ENCODE results near the gene LYRM2. TPM values are rescaled to one million over a fixed set of nuclear protein-coding genes. Genes with fewer than 3 reads are reported as not detected.

Gene LYRM2
- total RNA-seq, 1 experiment from 2014 or later = 26.3 TPM

DNA sequence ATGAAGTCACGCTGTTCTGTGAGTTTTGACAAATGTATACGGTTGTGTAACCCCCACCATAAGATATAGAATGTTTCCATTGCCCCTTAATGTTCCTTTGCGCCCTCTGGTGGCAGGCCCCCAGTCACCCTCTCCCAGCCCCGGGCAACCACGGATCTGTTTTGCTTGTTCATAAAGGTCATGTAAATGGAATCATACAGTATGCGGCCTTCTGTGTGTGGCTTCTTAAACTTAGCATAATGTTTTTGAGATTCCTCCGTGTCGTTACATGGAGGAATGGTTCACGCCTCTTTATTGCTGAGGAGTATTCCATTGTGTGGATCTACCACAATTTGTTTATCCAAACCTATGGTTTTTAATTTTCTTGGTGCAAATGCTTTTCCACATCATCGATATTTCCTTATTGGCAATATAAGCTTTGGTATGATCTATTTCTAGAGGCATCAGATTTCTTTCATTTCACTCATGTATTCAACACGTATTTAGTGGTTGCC lies 28.4 kb downstream of the LYRM2 start:
- Histone ChIP-seq H3K27me3 (ENCODE audit: insufficient read depth, low read length) (no peaks in the 10 kb centered on the region), H3K4me3 (replicated peaks in 1 of 2; ENCODE audit: low read depth in 1 of 2, low read length in 2 of 2) (no peak overlapping the region), H3K9ac (ENCODE audit: low read length) (no peak overlapping the region), H3K27ac (ENCODE audit: low read depth, low read length) (no peak overlapping the region), H4K20me1 (ENCODE audit: insufficient read depth) (no peaks in the 10 kb centered on the region), H3K4me1 (ENCODE audit: control insufficient read depth in 1 of 2, insufficient read depth in 2 of 2, low read length in 2 of 2) (no peaks in the 10 kb centered on the region), H3K9me3 (ENCODE audit: control insufficient read depth in 1 of 2, insufficient read depth in 1 of 2, low read depth in 1 of 2, low read length in 2 of 2) (no peaks in the 10 kb centered on the region), H3K36me3 (ENCODE audit: control insufficient read depth in 1 of 2, insufficient read depth in 2 of 2, low read length in 2 of 2) (no peaks in the 10 kb centered on the region), H3K79me2 (ENCODE audit: insufficient read depth, low read length) (no peaks in the 10 kb centered on the region), H3K4me2 (ENCODE audit: low read length) (no peak overlapping the region), H2AFZ (ENCODE audit: low read depth, low read length, poor library complexity, severe bottlenecking) (no peak overlapping the region), H3K9me2 (ENCODE audit: insufficient read depth) (no peaks in the 10 kb centered on the region)
- intact Hi-C loops (cut with micrococcal nuclease) = loop anchor here (1.0 to 10.0 kb wide), 4 partner anchors 178 to 628 kb away; no protein-coding TSS in a partner anchor
- ATAC-seq = peak; percentile 89
- ChIA-PET CTCF (interaction anchor here (0.7 to 1.6 kb wide), 8 partner anchors 28 to 627 kb away, joined by 3 to 9 read pairs (median 4); partner anchors contain the start of gene LYRM2), RAD21 (ENCODE audit: low non-redundant PET in 1 of 2, low total read pairs in 2 of 2, uncharacterized antibody in 2 of 2, unreplicated experiment in 2 of 2) (no interaction called here), POLR2A (no interaction called here)
- peak; percentile 19 for DNase-seq (ENCODE audit: low read depth, low spot score)
- BruUV-seq (replicated peaks) = no TSS peak
- TF ChIP-seq RAD21 (IDR thresholded peaks at IDR 0.05; ENCODE audit: low read depth) (peak; percentile 63), ZNF274 (IDR thresholded peaks at IDR 0.05; ENCODE audit: low read depth, low read length) (no peak), FOSL1 (IDR thresholded peaks at IDR 0.05; ENCODE audit: low read depth) (no peak), EGR1 (IDR thresholded peaks at IDR 0.05; ENCODE audit: low read depth) (no peak), TCF7L2 (IDR thresholded peaks at IDR 0.05; ENCODE audit: borderline replicate concordance, extremely low read depth, insufficient read depth, insufficient read length) (no peak), CBX3 (IDR thresholded peaks at IDR 0.05; ENCODE audit: low read depth) (no peak), ZFX (IDR thresholded peaks at IDR 0.05) (no peak), POLR2AphosphoS5 (IDR thresholded peaks at IDR 0.05; ENCODE audit: low read depth, low read length) (no peak), POLR2A (IDR thresholded peaks at IDR 0.05; ENCODE audit: borderline replicate concordance, extremely low read depth, insufficient read depth, insufficient read length) (no peak), CEBPB (IDR thresholded peaks at IDR 0.05; ENCODE audit: low read depth) (no peak), SRF (IDR thresholded peaks at IDR 0.05; ENCODE audit: low read depth) (no peak), SIN3A (IDR thresholded peaks at IDR 0.05; ENCODE audit: low read depth) (no peak), EZH2phosphoT487 (IDR thresholded peaks at IDR 0.05; ENCODE audit: borderline replicate concordance) (no peak)
- TF ChIP-seq, protein P1, sequence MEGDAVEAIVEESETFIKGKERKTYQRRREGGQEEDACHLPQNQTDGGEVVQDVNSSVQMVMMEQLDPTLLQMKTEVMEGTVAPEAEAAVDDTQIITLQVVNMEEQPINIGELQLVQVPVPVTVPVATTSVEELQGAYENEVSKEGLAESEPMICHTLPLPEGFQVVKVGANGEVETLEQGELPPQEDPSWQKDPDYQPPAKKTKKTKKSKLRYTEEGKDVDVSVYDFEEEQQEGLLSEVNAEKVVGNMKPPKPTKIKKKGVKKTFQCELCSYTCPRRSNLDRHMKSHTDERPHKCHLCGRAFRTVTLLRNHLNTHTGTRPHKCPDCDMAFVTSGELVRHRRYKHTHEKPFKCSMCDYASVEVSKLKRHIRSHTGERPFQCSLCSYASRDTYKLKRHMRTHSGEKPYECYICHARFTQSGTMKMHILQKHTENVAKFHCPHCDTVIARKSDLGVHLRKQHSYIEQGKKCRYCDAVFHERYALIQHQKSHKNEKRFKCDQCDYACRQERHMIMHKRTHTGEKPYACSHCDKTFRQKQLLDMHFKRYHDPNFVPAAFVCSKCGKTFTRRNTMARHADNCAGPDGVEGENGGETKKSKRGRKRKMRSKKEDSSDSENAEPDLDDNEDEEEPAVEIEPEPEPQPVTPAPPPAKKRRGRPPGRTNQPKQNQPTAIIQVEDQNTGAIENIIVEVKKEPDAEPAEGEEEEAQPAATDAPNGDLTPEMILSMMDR (IDR thresholded peaks at IDR 0.05 in 2 of 3, conservative IDR thresholded peaks at IDR 0.05 in 1 of 3; ENCODE audit: borderline replicate concordance in 1 of 3, insufficient read depth in 1 of 3, low read depth in 2 of 3, low read length in 2 of 3) = peak; percentile 64 to 95 (median 89); a peak in 5 of 6 replicates
- TF ChIP-seq, protein P2, sequence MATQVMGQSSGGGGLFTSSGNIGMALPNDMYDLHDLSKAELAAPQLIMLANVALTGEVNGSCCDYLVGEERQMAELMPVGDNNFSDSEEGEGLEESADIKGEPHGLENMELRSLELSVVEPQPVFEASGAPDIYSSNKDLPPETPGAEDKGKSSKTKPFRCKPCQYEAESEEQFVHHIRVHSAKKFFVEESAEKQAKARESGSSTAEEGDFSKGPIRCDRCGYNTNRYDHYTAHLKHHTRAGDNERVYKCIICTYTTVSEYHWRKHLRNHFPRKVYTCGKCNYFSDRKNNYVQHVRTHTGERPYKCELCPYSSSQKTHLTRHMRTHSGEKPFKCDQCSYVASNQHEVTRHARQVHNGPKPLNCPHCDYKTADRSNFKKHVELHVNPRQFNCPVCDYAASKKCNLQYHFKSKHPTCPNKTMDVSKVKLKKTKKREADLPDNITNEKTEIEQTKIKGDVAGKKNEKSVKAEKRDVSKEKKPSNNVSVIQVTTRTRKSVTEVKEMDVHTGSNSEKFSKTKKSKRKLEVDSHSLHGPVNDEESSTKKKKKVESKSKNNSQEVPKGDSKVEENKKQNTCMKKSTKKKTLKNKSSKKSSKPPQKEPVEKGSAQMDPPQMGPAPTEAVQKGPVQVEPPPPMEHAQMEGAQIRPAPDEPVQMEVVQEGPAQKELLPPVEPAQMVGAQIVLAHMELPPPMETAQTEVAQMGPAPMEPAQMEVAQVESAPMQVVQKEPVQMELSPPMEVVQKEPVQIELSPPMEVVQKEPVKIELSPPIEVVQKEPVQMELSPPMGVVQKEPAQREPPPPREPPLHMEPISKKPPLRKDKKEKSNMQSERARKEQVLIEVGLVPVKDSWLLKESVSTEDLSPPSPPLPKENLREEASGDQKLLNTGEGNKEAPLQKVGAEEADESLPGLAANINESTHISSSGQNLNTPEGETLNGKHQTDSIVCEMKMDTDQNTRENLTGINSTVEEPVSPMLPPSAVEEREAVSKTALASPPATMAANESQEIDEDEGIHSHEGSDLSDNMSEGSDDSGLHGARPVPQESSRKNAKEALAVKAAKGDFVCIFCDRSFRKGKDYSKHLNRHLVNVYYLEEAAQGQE (IDR thresholded peaks at IDR 0.05; ENCODE audit: low read depth) = no peak
- TF ChIP-seq, protein P3, sequence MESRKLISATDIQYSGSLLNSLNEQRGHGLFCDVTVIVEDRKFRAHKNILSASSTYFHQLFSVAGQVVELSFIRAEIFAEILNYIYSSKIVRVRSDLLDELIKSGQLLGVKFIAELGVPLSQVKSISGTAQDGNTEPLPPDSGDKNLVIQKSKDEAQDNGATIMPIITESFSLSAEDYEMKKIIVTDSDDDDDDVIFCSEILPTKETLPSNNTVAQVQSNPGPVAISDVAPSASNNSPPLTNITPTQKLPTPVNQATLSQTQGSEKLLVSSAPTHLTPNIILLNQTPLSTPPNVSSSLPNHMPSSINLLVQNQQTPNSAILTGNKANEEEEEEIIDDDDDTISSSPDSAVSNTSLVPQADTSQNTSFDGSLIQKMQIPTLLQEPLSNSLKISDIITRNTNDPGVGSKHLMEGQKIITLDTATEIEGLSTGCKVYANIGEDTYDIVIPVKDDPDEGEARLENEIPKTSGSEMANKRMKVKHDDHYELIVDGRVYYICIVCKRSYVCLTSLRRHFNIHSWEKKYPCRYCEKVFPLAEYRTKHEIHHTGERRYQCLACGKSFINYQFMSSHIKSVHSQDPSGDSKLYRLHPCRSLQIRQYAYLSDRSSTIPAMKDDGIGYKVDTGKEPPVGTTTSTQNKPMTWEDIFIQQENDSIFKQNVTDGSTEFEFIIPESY (IDR thresholded peaks at IDR 0.05; ENCODE audit: extremely low read depth, insufficient replicate concordance, low read length) = no peak
- TF ChIP-seq, protein P4, sequence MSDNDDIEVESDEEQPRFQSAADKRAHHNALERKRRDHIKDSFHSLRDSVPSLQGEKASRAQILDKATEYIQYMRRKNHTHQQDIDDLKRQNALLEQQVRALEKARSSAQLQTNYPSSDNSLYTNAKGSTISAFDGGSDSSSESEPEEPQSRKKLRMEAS (IDR thresholded peaks at IDR 0.05) = no peak

Measured in HCT116 (cell line).